ENCODE data around the gene FRMPD2.
"Not testable (repeated sequence)": the region's sequence is repeated elsewhere in the genome, so short reads cannot be mapped to it uniquely, and the experiment has no call there.

The FRMPD2 gene

DNA sequence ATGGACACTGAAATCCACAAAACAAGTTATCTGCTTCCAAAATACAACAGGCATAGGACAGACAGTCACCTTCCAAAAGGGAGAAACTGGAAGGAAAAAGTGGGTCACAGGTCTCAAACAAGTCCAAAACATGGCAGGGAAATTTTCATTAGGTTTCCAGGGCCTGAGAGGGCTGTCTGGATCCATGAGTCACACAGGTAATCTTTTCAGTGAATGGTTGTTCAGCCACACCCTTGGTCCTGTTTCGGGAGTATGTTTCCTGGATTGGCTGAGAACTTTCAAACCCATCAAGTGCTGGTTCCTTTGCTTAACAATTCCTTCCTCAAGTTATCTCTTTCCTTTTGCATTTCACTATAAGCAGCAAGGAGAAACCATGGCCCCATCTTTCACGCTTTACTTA lies 145.5 kb downstream of the FRMPD2 start:
- H3K27ac Mint-ChIP-seq, H3K4me3 Mint-ChIP-seq, H3K9me3 Mint-ChIP-seq, H3K36me3 Mint-ChIP-seq, H3K4me1 Mint-ChIP-seq, ATAC-seq, H3K27me3 Mint-ChIP-seq: not testable (repeated sequence)

DNA sequence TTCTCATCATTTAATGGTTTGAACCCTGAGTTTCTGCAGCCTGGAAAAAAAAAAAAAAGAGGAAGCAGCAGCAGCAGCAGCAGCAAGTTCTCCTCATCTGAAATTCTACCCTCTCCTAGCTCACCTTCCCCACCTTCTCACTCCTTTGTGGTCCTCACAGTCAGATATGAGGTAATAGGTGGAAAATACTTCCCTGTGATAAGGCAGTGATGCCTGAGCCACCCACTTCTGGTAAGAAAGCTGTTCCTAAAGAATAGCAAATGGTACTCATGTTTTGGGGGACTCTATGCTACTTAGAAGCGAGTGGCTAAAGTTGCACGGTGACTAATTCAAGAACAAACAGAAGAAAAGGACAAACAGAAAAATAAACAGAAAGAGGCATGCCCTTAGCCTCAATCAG lies 148.2 kb downstream of the FRMPD2 start:
- H3K36me3 Mint-ChIP-seq, H3K27ac Mint-ChIP-seq, H3K4me1 Mint-ChIP-seq, H3K4me3 Mint-ChIP-seq, H3K9me3 Mint-ChIP-seq, ATAC-seq, H3K27me3 Mint-ChIP-seq: not testable (repeated sequence)

DNA sequence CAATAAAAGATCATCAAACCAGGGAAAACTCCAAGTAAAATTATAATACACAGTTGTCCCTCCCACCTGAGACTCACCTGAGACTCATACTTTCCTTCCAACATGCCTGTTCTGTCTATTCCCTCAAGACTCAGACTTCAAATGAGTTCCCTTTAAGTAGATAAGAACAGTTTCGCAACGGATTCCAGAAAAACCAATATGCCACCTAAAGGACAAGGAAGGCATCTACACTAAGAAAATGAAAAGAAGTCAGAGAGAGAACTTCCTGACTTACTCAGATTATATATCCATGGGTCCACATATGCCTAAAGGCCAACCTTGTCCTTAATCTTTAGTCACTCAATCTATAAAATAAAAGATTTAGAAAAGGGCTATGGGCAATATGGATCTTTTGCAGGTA lies 148.9 kb downstream of the FRMPD2 start:
- not testable (repeated sequence) for ATAC-seq, H3K4me1 Mint-ChIP-seq, H3K9me3 Mint-ChIP-seq, H3K27me3 Mint-ChIP-seq, H3K27ac Mint-ChIP-seq, H3K36me3 Mint-ChIP-seq, H3K4me3 Mint-ChIP-seq

DNA sequence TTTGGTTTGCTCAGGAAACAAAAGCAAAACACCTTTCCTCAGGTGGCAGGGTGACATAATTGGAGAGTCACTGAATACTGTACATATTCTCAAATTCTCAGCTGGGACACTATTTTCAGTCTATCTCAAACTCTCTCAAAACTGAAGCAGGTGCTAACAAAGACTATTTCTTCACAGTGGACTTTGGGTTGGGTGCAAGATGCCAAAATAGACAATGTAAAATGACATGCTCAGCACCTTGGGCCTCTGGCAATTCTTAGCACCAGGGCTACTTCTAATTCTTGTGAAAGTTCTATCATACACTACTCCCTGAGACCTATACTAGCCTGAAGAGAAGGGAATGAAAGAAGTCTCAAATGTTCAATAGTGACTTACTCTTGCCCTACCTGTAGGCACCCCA lies 151.9 kb downstream of the FRMPD2 start:
- not testable (repeated sequence) for H3K4me3 Mint-ChIP-seq, H3K27ac Mint-ChIP-seq, H3K36me3 Mint-ChIP-seq, ATAC-seq, H3K27me3 Mint-ChIP-seq, H3K4me1 Mint-ChIP-seq, H3K9me3 Mint-ChIP-seq

DNA sequence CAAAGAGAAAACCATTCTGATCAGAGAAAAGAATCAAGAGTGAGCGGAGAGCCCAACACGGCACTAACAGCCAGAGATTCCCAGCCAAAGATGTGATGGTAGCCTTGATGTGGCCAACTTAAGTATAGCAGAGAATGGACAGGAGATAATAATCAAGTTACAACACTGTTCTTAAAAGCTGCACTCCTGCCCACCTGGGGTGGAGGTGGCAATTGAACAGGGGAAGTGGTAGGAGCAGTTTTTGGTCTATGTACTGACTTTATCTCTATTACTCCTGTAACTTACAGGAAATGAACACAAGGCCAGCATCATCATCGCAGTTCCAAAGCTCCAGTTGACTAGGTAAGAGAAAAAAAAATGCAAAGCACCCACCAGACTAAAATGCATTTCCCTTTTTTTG lies 164.2 kb downstream of the FRMPD2 start:
- H3K9me3 Mint-ChIP-seq, H3K27me3 Mint-ChIP-seq, H3K4me1 Mint-ChIP-seq, ATAC-seq, H3K27ac Mint-ChIP-seq, H3K36me3 Mint-ChIP-seq, H3K4me3 Mint-ChIP-seq: not testable (repeated sequence)

Measured in stimulated activated memory B cell treated with anti-CD40 and anti-IgM and Interleukin-4, amounts not matched to agents 10 μg/mL and 1 μg/mL and 100 μg/mL, for 72 hours (primary cell).